Body of pancreas (tissue), 4 donors: ENCODE data around the gene VPREB1. TPM values are rescaled to one million over a fixed set of nuclear protein-coding genes. Genes with fewer than 3 reads are reported as not detected.
"Not testable (repeated sequence)": the region's sequence is repeated elsewhere in the genome, so short reads cannot be mapped to it uniquely, and the experiment has no call there.

Experiments used
- ATAC-seq: fragments of 150-250 bp; one replicate; pipeline ENCODE4 v1.9.1; 2016
- DNase-seq, 4 donors: peaks; one replicate each; pipeline ENCODE4 v3.0.0-alpha.2; 2019
- H3K27ac ChIP-seq, 4 donors: fragments of 200-600 bp; sonication (generic); 1 replicate in 3 of 4; 2 replicates in 1 of 4; pipeline versions ENCODE4 v1.5.1 to v1.6.1; 2016 to 2019; ENCODE audit warnings: mild to moderate bottlenecking in 1 of 4, mixed read lengths in 1 of 4, moderate library complexity in 1 of 4
- H3K27me3 ChIP-seq, 2 donors: fragments of 200-600 bp; sonication (generic); one replicate each; pipeline ENCODE4 v1.6.0; 2016; ENCODE audit warnings: mild to moderate bottlenecking in 1 of 2
- H3K36me3 ChIP-seq, 2 donors: fragments of 200-600 bp; sonication (generic); replicated peaks in 1 of 2; 2 replicates each; pipeline ENCODE4 v1.5.1; 2016; ENCODE audit warnings: low read depth in 2 of 2; ENCODE audit not compliant: insufficient read depth in 1 of 2
- H3K4me1 ChIP-seq: fragments of 200-600 bp; sonication (generic); one replicate; pipeline ENCODE4 v1.6.0; 2016
- H3K4me3 ChIP-seq, 2 donors: fragments of 200-600 bp; sonication (generic); 1 replicate in 1 of 2; 2 replicates in 1 of 2; pipeline ENCODE4 v1.5.1; 2016 to 2019
- H3K9me3 ChIP-seq, 3 donors: fragments of 200-600 bp; sonication (generic); 1 replicate in 2 of 3; 2 replicates in 1 of 3; pipeline ENCODE4 v1.5.1; 2016
- POLR2A ChIP-seq, 3 donors: fragments of 450-650 bp; IDR thresholded peaks; one replicate each; pipeline ENCODE4 v1.6.1; 2016; ENCODE audit warnings: antibody characterized with exemption in 3 of 3, mild to moderate bottlenecking in 2 of 3
- whole genome bisulfite sequencing, 2 donors: methylation state at CpG; one replicate each; pipeline ENCODE4 v1.1.5; 2017; 5-methylcytosine and 5-hydroxymethylcytosine counted together
- intact Hi-C: fragments of 100-400 bp; cut with DNase I; formaldehyde crosslinking; loops from one replicate; pipeline ENCODE4 v1.15.1; 2023
- total RNA-seq, 2 donors: library from RNA; depleted of rRNA; stranded (reverse); fragments of >200 nt; gene quantifications; one replicate each; pipeline ENCODE4 v1.1.0, GENCODE V29; 2016
- TF ChIP-seq, protein P1 (sequence below), 7 experiments: fragments of 450-650 bp in 4 of 7; fragments of 200-600 bp in 3 of 7; sonication (generic) in 3 of 7; IDR thresholded peaks; one replicate each; pipeline ENCODE4 v1.5.1; 2016 to 2019; ENCODE audit warnings: antibody characterized with exemption in 7 of 7

VPREB1 gene
- total RNA-seq, 2 donors from 2014 or later = not detected

DNA sequence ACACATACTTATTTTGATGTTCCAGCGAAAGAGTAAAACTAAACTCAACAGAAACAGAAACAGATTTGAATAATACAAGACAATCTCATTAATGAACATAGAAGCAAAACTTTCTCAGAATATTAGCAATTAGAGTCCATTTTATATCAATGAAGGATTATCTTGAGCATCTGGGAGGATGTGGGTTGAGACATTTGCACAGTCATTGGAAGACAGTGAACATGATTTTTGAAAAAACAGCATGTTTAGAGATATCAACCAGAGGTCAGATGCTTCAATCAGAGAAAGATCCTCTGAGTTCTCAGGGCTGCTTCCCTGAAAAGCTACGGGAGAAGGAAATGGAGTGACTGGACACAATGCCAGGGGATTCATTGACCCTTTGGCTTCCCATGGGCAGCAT is 35.9 kb upstream of the VPREB1 start:
- DNase-seq (no peak), ATAC-seq (no peak)
- intact Hi-C loops = no loop called here
- H3K9me3 ChIP-seq = no peaks in the 10 kb centered on the region
- WGBS, 2 donors = 57 to 58% methylated on average over 2 of the region's 2 CpGs
- no peaks in the 10 kb centered on the region for H3K27me3 ChIP-seq
- H3K36me3 ChIP-seq = no peaks in the 10 kb centered on the region
- H3K4me3 ChIP-seq = no peak overlapping the region
- no peak overlapping the region for H3K27ac ChIP-seq
- no peak for TF ChIP-seq POLR2A (IDR thresholded peaks at IDR 0.05)
- TF ChIP-seq, protein P1, sequence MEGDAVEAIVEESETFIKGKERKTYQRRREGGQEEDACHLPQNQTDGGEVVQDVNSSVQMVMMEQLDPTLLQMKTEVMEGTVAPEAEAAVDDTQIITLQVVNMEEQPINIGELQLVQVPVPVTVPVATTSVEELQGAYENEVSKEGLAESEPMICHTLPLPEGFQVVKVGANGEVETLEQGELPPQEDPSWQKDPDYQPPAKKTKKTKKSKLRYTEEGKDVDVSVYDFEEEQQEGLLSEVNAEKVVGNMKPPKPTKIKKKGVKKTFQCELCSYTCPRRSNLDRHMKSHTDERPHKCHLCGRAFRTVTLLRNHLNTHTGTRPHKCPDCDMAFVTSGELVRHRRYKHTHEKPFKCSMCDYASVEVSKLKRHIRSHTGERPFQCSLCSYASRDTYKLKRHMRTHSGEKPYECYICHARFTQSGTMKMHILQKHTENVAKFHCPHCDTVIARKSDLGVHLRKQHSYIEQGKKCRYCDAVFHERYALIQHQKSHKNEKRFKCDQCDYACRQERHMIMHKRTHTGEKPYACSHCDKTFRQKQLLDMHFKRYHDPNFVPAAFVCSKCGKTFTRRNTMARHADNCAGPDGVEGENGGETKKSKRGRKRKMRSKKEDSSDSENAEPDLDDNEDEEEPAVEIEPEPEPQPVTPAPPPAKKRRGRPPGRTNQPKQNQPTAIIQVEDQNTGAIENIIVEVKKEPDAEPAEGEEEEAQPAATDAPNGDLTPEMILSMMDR (IDR thresholded peaks at IDR 0.05) = no peak
- H3K4me1 ChIP-seq = no peaks in the 10 kb centered on the region

DNA sequence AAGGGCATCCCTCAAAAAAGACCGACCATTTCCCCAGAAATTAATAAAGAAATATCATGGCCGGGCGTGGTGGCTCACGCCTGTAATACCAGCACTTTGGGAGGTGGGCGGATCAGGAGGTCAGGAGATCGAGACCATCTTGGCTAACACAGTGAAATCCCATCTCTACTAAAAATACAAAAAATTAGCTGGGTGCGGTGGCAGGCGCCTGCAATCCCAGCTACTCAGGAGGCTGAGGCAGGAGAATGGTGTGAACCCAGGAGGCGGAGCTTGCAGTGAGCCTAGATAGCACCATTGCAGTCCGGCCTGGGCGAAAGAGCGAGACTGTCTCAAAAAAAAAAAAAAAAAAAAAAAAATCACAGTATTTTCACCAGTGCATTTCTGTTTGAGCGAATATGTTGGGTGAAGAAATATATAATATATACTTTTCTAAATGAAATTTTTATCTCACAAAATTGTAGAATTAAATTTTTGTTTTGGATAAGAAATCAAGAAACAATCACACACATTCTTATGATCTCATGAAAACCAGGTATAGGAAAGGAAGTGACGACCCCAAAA is 35.4 kb upstream of the VPREB1 start:
- H3K4me3 ChIP-seq, ATAC-seq, DNase-seq, H3K9me3 ChIP-seq, H3K36me3 ChIP-seq, H3K4me1 ChIP-seq, H3K27me3 ChIP-seq, H3K27ac ChIP-seq, intact Hi-C loops: not testable (repeated sequence)
- 83 to 84% methylated on average over 14 of the region's 14 CpGs for WGBS, 2 donors

DNA sequence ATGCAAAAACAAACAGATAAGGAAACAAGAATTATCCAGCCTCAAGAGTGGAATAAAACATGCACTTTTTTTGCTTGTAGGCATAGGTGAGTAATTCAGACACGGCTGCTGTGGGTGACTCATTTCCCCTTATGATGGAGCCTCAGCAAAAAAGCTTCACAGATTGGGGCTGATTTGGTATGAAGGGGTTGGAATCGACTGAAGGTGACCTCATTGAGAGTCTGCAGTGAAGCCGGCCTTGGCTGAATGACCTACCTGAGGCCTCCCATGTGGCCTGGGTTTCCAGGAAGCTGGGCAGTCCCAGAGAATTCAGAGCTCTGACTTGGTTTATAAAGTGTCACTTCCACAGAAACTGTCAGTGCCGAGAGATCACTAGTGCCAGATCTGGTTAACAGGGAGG is 34.2 kb upstream of the VPREB1 start:
- H3K27me3 ChIP-seq = no peaks in the 10 kb centered on the region
- intact Hi-C loops = no loop called here
- H3K4me3 ChIP-seq = no peak overlapping the region
- WGBS, 2 donors = 46 to 57% methylated on average over 4 of the region's 4 CpGs
- no peak for ATAC-seq
- TF ChIP-seq POLR2A (IDR thresholded peaks at IDR 0.05) = no peak
- TF ChIP-seq, protein P1 (IDR thresholded peaks at IDR 0.05) = no peak
- H3K36me3 ChIP-seq = no peaks in the 10 kb centered on the region
- H3K4me1 ChIP-seq = no peaks in the 10 kb centered on the region
- peak in 1 of 4 donors; percentile 31 for DNase-seq
- no peaks in the 10 kb centered on the region for H3K9me3 ChIP-seq
- H3K27ac ChIP-seq = no peak overlapping the region

GRCh38 chr22:22210889-22211833 is 33.4 kb upstream of the VPREB1 start:
- intact Hi-C loops = no loop called here
- H3K36me3 ChIP-seq = no peaks in the 10 kb centered on the region
- TF ChIP-seq POLR2A (IDR thresholded peaks at IDR 0.05) = no peak
- TF ChIP-seq, protein P1 (IDR thresholded peaks at IDR 0.05) = no peak
- no peaks in the 10 kb centered on the region for H3K4me1 ChIP-seq
- WGBS, 2 donors = 63 to 72% methylated on average over 13 of the region's 13 CpGs
- DNase-seq = no peak
- no peaks in the 10 kb centered on the region for H3K27me3 ChIP-seq
- H3K27ac ChIP-seq = no peak overlapping the region
- no peak overlapping the region for H3K4me3 ChIP-seq
- no peak for ATAC-seq
- no peaks in the 10 kb centered on the region for H3K9me3 ChIP-seq

DNA sequence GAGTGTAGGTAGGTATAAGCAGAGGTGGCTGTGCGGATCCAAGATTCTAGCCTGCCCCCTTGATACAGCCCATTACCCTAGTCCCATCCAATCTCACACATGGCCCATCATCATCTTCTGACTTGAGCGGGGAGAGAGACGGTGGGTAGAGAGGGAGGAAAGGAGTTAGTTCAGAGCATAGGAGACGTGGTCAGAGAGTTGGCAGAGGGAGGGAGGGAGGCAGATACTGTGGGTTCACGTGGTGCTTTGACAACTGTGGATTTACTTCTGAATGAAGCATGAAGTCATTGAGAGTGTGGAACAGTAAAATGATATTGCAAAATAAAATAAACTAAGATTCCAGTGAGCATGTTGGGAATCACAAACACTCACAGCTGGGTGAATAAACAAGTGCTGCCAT is 31.4 kb upstream of the VPREB1 start:
- TF ChIP-seq POLR2A (IDR thresholded peaks at IDR 0.05) = no peak
- TF ChIP-seq, protein P1 (IDR thresholded peaks at IDR 0.05) = no peak
- H3K4me1 ChIP-seq = no peaks in the 10 kb centered on the region
- H3K9me3 ChIP-seq = no peaks in the 10 kb centered on the region
- DNase-seq = no peak
- no peak overlapping the region for H3K27ac ChIP-seq
- intact Hi-C loops = no loop called here
- H3K36me3 ChIP-seq = no peaks in the 10 kb centered on the region
- ATAC-seq = no peak
- H3K27me3 ChIP-seq = no peaks in the 10 kb centered on the region
- 47 to 49% methylated on average over 5 of the region's 5 CpGs for WGBS, 2 donors
- no peak overlapping the region for H3K4me3 ChIP-seq
